SU-DHL-6 (cell line): ENCODE results near the gene NINL.

Source experiments
- EZH2phosphoT487 ChIP-seq: fragments of 200-600 bp; sonication (generic), shearing (Covaris generic); conservative IDR thresholded peaks from 2 replicates; pipeline ENCODE4 v1.6.1; 2018; ENCODE audit warnings: mild to moderate bottlenecking, antibody characterized with exemption, low read length, moderate library complexity, mixed read lengths
- TF ChIP-seq, protein P1 (sequence below): fragments of 200-600 bp; sonication (generic); IDR thresholded peaks from one replicate; pipeline ENCODE4 v1.5.1; 2017; ENCODE audit warnings: antibody characterized with exemption, mild to moderate bottlenecking, low read length, moderate library complexity; ENCODE audit not compliant: insufficient read depth, poor library complexity, severe bottlenecking

DNA sequence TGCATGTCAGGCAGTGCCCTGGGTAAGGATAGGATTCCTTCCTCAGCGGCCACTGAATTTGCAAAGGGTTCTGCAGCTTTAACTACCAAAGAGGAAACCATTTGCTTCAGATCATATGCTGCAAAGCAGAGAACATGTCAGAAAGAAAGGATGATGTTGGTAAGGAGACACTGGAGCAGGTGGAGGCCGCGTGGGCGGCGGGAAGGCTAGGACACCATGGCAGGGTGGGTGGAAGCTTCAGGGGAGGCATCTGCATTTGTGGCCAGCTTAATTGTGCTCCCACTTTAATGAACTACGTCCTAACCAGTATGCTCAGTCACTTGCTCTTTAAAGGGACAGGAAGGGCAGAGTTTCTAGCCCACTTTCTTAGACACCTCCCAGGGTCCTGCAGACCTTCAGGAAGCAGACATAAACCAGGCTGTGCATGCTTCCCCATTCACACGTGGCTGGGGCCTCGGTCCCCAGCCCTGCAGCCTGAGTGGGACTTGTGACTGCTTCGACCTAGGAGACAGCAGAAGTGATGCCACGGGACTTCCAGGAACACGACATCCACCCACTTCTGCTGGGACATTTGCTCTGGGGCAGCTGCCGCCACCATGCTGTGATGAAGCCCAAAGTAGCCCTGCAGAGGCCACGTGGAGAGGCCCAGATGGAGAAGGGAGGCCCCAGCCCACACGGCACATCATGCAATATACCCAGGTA is 101.7 kb downstream of the NINL start:
- TF ChIP-seq, protein P1, sequence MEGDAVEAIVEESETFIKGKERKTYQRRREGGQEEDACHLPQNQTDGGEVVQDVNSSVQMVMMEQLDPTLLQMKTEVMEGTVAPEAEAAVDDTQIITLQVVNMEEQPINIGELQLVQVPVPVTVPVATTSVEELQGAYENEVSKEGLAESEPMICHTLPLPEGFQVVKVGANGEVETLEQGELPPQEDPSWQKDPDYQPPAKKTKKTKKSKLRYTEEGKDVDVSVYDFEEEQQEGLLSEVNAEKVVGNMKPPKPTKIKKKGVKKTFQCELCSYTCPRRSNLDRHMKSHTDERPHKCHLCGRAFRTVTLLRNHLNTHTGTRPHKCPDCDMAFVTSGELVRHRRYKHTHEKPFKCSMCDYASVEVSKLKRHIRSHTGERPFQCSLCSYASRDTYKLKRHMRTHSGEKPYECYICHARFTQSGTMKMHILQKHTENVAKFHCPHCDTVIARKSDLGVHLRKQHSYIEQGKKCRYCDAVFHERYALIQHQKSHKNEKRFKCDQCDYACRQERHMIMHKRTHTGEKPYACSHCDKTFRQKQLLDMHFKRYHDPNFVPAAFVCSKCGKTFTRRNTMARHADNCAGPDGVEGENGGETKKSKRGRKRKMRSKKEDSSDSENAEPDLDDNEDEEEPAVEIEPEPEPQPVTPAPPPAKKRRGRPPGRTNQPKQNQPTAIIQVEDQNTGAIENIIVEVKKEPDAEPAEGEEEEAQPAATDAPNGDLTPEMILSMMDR = no peak
- no peak for TF ChIP-seq EZH2phosphoT487
